ENCODE measurements around the gene IL12RB1. TPM values are rescaled to one million over a fixed set of nuclear protein-coding genes. Genes with fewer than 3 reads are reported as not detected.
"Not testable (repeated sequence)": the region's sequence is repeated elsewhere in the genome, so short reads cannot be mapped to it uniquely, and the experiment has no call there.

The IL12RB1 gene
- polyA plus RNA-seq, 3 donors from 2014 or later = 62.7 to 105 (median 83.3) TPM

GRCh38 chr19:18093439-18094161 is 6.9 kb upstream of the IL12RB1 start:
- no peaks in the 10 kb centered on the region for H3K36me3 Mint-ChIP-seq
- peaks cover 4 to 13% (median 8%) of the 10 kb centered on the region in 3 donors for H3K27me3 Mint-ChIP-seq (ENCODE audit: low read depth in 3 of 3)
- no peak overlapping the region for H3K4me3 Mint-ChIP-seq
- H3K27ac Mint-ChIP-seq = peak overlapping the region in 2 of 6 donors; percentile 40 to 73
- DNase-seq = no peak
- H3K4me1 Mint-ChIP-seq = peaks cover 38 to 47% of the 10 kb centered on the region in 2 donors
- H3K9me3 Mint-ChIP-seq = no peaks in the 10 kb centered on the region

GRCh38 chr19:18091217-18091608 is 4.5 kb upstream of the IL12RB1 start:
- Mint-ChIP-seq H3K4me3 (peak overlapping the region; percentile 57 to 73 (median 68)), H3K36me3 (no peaks in the 10 kb centered on the region), H3K27ac (peak overlapping the region; percentile 94 to 99 (median 98)), H3K4me1 (peaks cover 50 to 53% of the 10 kb centered on the region in 2 donors), H3K9me3 (no peaks in the 10 kb centered on the region), H3K27me3 (ENCODE audit: low read depth in 3 of 3) (peaks cover 10 to 19% (median 12%) of the 10 kb centered on the region in 3 donors)
- peak; percentile 73 to 76 (median 76) for DNase-seq

- H3K9me3 Mint-ChIP-seq = no peaks in the 10 kb centered on the region
- no peak for DNase-seq
- H3K4me3 Mint-ChIP-seq = peak overlapping the region; percentile 57 to 73 (median 68)
- H3K27ac Mint-ChIP-seq = peak overlapping the region; percentile 94 to 99 (median 98)
- no peaks in the 10 kb centered on the region for H3K36me3 Mint-ChIP-seq
- peaks cover 51 to 57% of the 10 kb centered on the region in 2 donors for H3K4me1 Mint-ChIP-seq
- peaks cover 10 to 18% (median 10%) of the 10 kb centered on the region in 3 donors for H3K27me3 Mint-ChIP-seq (ENCODE audit: low read depth in 3 of 3)
These were observed 3.9 kb upstream of the IL12RB1 start for GRCh38 chr19:18090545-18091216.

- Mint-ChIP-seq H3K4me1 (peaks cover 60 to 65% of the 10 kb centered on the region in 2 donors), H3K27me3 (ENCODE audit: low read depth in 3 of 3) (peaks cover 10 to 18% (median 10%) of the 10 kb centered on the region in 3 donors), H3K36me3 (no peaks in the 10 kb centered on the region), H3K27ac (peak overlapping the region; percentile 94 to 99 (median 98)), H3K4me3 (peak overlapping the region; percentile 68 to 81 (median 77)), H3K9me3 (no peaks in the 10 kb centered on the region)
- no peak for DNase-seq
These were observed 3.0 kb upstream of the IL12RB1 start for GRCh38 chr19:18089726-18090125.

- peak; percentile 83 to 88 (median 85) for DNase-seq
- H3K9me3 Mint-ChIP-seq, H3K36me3 Mint-ChIP-seq: not testable (repeated sequence)
- H3K4me3 Mint-ChIP-seq = peak overlapping the region; percentile 73 to 81 (median 77)
- peak overlapping the region; percentile 94 to 99 (median 98) for H3K27ac Mint-ChIP-seq
- peaks cover 66 to 71% of the 10 kb centered on the region in 2 donors for H3K4me1 Mint-ChIP-seq
- peaks cover 10 to 18% (median 13%) of the 10 kb centered on the region in 3 donors for H3K27me3 Mint-ChIP-seq (ENCODE audit: low read depth in 3 of 3)
These were observed 2.4 kb upstream of the IL12RB1 start for GRCh38 chr19:18089096-18089541.

GRCh38 chr19:18085702-18086457 is 854 bp downstream of the IL12RB1 start:
- peak overlapping the region; percentile 90 to 98 (median 98) for H3K4me3 Mint-ChIP-seq
- H3K9me3 Mint-ChIP-seq = no peaks in the 10 kb centered on the region
- H3K36me3 Mint-ChIP-seq = peaks cover 16 to 17% (median 16%) of the 10 kb centered on the region in 3 donors
- no peak for DNase-seq
- peaks cover 10 to 18% (median 13%) of the 10 kb centered on the region in 3 donors for H3K27me3 Mint-ChIP-seq (ENCODE audit: low read depth in 3 of 3)
- H3K4me1 Mint-ChIP-seq = peaks cover 66 to 68% of the 10 kb centered on the region in 2 donors
- peak overlapping the region; percentile 94 to 99 (median 96) for H3K27ac Mint-ChIP-seq

GRCh38 chr19:18083929-18084684 is 2.6 kb downstream of the IL12RB1 start:
- no peaks in the 10 kb centered on the region for H3K9me3 Mint-ChIP-seq
- peak overlapping the region; percentile 44 to 80 (median 57) for H3K4me3 Mint-ChIP-seq
- peaks cover 49 to 50% of the 10 kb centered on the region in 2 donors for H3K4me1 Mint-ChIP-seq
- H3K36me3 Mint-ChIP-seq = peaks cover 16 to 23% (median 20%) of the 10 kb centered on the region in 3 donors
- peak overlapping the region in 5 of 6 donors; percentile 9 to 73 (median 42) for H3K27ac Mint-ChIP-seq
- no peak for DNase-seq
- peaks cover 10 to 14% (median 11%) of the 10 kb centered on the region in 3 donors for H3K27me3 Mint-ChIP-seq (ENCODE audit: low read depth in 3 of 3)

GRCh38 chr19:18074192-18074591 is 12.5 kb downstream of the IL12RB1 start:
- Mint-ChIP-seq H3K27me3 (ENCODE audit: low read depth in 3 of 3) (peaks cover 0 to 3% (median 1%) of the 10 kb centered on the region in 3 donors), H3K9me3 (no peaks in the 10 kb centered on the region), H3K4me1 (peaks cover 9 to 10% of the 10 kb centered on the region in 2 donors), H3K36me3 (peaks cover 16 to 46% (median 18%) of the 10 kb centered on the region in 3 donors), H3K27ac (no peak overlapping the region), H3K4me3 (no peak overlapping the region)
- no peak for DNase-seq

GRCh38 chr19:18073197-18073596 is 13.5 kb downstream of the IL12RB1 start:
- peak overlapping the region; percentile 19 to 80 (median 51) for H3K27ac Mint-ChIP-seq
- H3K9me3 Mint-ChIP-seq = no peaks in the 10 kb centered on the region
- peak overlapping the region in 1 of 5 donors; percentile 14 for H3K4me3 Mint-ChIP-seq
- H3K27me3 Mint-ChIP-seq (ENCODE audit: low read depth in 3 of 3) = peaks cover 0 to 3% (median 1%) of the 10 kb centered on the region in 3 donors
- DNase-seq = no peak
- peaks cover 12 to 46% (median 18%) of the 10 kb centered on the region in 3 donors for H3K36me3 Mint-ChIP-seq
- peaks cover 9 to 10% of the 10 kb centered on the region in 2 donors for H3K4me1 Mint-ChIP-seq

- Mint-ChIP-seq H3K4me1 (peaks cover 9 to 10% of the 10 kb centered on the region in 2 donors), H3K9me3 (no peaks in the 10 kb centered on the region), H3K36me3 (peaks cover 8 to 41% (median 14%) of the 10 kb centered on the region in 3 donors), H3K27ac (no peak overlapping the region), H3K27me3 (ENCODE audit: low read depth in 3 of 3) (peaks cover 0 to 3% (median 2%) of the 10 kb centered on the region in 3 donors), H3K4me3 (no peak overlapping the region)
- no peak for DNase-seq
These were observed 14.4 kb downstream of the IL12RB1 start for GRCh38 chr19:18072335-18072734.

GRCh38 chr19:18070181-18070580 is 16.6 kb downstream of the IL12RB1 start:
- Mint-ChIP-seq H3K4me1 (peaks cover 9 to 10% of the 10 kb centered on the region in 2 donors), H3K36me3 (peaks cover 9 to 26% (median 9%) of the 10 kb centered on the region in 3 donors), H3K27me3 (ENCODE audit: low read depth in 3 of 3) (peaks cover 0 to 3% (median 0%) of the 10 kb centered on the region in 3 donors), H3K4me3 (no peak overlapping the region), H3K27ac (no peak overlapping the region), H3K9me3 (no peaks in the 10 kb centered on the region)
- no peak for DNase-seq

- no peaks in the 10 kb centered on the region for H3K9me3 Mint-ChIP-seq
- H3K27me3 Mint-ChIP-seq (ENCODE audit: low read depth in 3 of 3) = peaks cover 0 to 3% (median 0%) of the 10 kb centered on the region in 3 donors
- peaks cover 12 to 32% (median 14%) of the 10 kb centered on the region in 3 donors for H3K36me3 Mint-ChIP-seq
- DNase-seq = no peak
- peaks cover 10 to 11% of the 10 kb centered on the region in 2 donors for H3K4me1 Mint-ChIP-seq
- H3K27ac Mint-ChIP-seq = peak overlapping the region in 1 of 6 donors; percentile 29
- no peak overlapping the region for H3K4me3 Mint-ChIP-seq
These were observed 17.4 kb downstream of the IL12RB1 start for GRCh38 chr19:18069383-18069782.
